Fibroblast of mammary gland (primary cell): ENCODE measurements around the gene PSMG4.

Experiments
- DNase-seq: peaks from one replicate; pipeline ENCODE4 v3.0.0-alpha.2; 2010; ENCODE audit warnings: low read depth
- H3K4me3 ChIP-seq: 2 replicates; pipeline ENCODE4 v1.5.1; 2011; ENCODE audit warnings: low read depth, mild to moderate bottlenecking, low read length, moderate library complexity; ENCODE audit not compliant: control insufficient read depth
- TF ChIP-seq, protein P1 (sequence below): conservative IDR thresholded peaks from 2 replicates; pipeline ENCODE4 v1.5.1; 2011; ENCODE audit warnings: low read depth, low read length, inconsistent platforms; ENCODE audit not compliant: control insufficient read depth, insufficient read depth

The PSMG4 gene

DNA sequence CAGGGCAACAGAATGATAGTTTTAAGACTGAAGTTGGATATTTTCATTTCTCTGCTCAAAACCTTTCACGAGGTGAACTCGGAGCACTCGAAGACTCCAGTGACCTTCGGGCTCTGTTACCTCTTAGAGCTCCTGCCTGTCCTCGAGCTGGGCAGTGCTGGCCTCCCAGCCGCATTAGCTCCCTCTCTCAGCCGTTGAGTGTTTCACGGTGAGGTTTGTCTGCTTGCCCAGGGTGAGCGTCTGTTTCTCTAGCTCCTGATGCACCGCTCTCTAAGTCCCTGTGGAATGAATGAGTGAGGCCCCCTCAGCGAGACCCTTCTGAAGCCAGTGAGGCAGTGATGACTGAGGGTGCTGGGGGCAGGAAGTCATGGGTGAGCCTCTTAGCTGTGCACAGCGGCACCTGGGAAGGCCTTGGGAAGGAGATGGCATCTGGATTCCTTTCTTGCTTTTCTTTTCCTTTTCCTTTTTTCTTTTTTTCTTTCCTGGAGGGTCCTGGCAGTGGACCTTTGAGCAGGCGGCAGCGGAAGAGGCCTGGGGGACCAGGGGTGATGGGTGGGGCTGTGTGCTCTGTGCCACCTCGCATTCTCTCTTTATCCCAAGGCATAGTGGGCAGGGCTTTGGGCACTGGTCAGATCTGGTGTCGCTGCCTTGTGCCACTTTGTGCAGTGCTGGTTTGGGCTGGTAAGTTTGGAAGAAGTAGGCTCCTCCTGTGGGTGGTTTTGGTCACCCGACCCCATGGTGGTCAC, 2.2 kb downstream of the PSMG4 start:
- peak overlapping the region; percentile 79 for H3K4me3 ChIP-seq
- no peak for DNase-seq
- TF ChIP-seq, protein P1, sequence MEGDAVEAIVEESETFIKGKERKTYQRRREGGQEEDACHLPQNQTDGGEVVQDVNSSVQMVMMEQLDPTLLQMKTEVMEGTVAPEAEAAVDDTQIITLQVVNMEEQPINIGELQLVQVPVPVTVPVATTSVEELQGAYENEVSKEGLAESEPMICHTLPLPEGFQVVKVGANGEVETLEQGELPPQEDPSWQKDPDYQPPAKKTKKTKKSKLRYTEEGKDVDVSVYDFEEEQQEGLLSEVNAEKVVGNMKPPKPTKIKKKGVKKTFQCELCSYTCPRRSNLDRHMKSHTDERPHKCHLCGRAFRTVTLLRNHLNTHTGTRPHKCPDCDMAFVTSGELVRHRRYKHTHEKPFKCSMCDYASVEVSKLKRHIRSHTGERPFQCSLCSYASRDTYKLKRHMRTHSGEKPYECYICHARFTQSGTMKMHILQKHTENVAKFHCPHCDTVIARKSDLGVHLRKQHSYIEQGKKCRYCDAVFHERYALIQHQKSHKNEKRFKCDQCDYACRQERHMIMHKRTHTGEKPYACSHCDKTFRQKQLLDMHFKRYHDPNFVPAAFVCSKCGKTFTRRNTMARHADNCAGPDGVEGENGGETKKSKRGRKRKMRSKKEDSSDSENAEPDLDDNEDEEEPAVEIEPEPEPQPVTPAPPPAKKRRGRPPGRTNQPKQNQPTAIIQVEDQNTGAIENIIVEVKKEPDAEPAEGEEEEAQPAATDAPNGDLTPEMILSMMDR = no peak

DNA sequence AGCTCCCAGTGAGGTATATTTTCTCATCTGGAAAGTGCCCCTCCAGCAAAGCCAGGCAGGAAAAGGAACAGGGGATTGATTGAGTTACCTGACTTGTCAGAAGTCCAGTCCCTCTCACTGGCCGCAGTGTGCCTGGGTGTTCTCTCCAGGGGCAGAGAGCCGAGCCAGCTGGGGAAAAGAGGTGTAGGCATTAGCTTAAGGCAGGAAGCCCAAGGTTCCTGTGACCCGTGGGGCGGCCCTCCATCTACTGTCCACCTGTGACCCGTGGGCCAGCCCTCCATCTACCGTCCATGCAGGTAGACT, 2.7 kb downstream of the PSMG4 start:
- DNase-seq = no peak
- TF ChIP-seq, protein P1 = no peak
- no peak overlapping the region for H3K4me3 ChIP-seq

DNA sequence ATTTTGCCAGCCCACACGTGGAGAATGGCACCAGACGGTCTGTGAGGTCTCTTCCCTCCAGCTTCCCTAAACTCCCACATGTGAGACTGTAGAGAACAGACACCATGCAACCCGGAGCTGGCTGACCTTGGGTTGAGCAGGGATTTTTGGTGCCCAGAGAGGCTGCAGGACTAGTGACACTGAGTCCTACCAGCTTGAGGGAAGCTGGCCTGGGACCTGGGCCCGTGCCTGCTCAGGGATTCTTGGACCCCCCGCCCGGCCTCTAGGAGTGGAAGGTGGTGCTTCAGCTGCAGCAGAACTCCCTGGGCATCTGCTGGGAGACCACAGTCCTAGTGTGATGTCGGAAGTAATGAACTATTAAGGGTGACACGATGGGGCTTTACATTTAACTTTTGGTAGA, 3.2 kb downstream of the PSMG4 start:
- H3K4me3 ChIP-seq = no peak overlapping the region
- DNase-seq = no peak
- TF ChIP-seq, protein P1 = no peak

DNA sequence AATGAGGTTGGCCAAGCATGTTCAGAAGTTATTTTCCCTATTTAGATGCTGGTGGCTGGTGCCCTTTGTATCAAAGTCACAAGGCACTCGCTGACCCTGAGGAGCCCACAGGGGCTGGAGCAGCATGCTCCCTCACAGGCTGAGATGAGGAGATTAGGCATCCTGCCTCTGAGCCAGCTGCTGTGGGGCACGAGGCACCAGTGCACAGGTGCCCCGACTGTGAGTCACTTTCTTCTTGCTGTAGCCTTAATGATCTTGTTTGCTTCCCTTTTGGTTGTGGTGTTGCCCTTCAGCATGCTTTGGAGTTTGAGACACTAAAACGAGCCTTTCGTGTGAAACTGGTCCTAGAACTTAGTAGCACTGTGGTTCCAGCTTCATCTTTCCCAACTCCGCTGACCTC, 4.3 kb downstream of the PSMG4 start:
- TF ChIP-seq, protein P1 = no peak
- no peak for DNase-seq
- no peak overlapping the region for H3K4me3 ChIP-seq

DNA sequence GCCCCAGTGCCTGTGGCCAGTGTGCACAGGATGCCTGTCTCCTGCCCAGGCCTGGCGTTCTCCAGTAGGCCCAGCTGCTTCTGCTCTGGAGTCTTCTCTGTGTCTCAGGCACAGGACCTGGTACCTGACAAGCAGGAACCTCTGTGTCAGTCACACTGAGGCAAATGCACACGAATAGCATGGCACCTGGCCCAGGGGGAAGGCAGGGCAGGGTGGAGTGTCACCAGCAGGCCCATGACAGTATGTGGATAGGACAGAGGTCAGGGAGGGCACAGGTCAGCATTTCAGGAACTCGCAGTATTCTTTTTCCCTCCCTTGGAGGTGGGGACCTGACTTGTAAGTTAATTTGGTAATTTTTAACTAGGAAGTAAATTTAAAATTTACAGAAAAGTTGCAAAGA, 5.6 kb downstream of the PSMG4 start:
- TF ChIP-seq, protein P1 = no peak
- no peak overlapping the region for H3K4me3 ChIP-seq
- no peak for DNase-seq

DNA sequence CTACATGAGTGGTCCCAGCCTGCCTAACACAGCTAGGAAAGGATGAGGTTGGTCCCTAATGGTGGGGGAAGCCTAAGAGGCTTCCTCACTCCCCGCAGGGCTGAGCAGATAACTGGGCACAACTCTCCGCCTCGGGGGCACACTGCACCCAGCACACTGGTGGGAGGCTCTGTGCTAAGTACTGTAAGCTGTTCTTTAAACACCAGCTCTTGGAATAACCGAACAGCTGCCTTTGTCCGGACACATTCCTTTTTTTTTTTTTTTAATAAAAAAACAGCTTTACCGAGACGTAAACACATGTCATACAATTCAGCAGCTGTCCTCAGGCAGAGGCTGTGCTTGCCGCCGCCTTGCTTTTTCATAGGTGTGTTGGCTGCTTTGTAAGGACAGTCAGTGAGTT, 6.9 kb downstream of the PSMG4 start:
- TF ChIP-seq, protein P1 = no peak
- DNase-seq = no peak
- no peak overlapping the region for H3K4me3 ChIP-seq

DNA sequence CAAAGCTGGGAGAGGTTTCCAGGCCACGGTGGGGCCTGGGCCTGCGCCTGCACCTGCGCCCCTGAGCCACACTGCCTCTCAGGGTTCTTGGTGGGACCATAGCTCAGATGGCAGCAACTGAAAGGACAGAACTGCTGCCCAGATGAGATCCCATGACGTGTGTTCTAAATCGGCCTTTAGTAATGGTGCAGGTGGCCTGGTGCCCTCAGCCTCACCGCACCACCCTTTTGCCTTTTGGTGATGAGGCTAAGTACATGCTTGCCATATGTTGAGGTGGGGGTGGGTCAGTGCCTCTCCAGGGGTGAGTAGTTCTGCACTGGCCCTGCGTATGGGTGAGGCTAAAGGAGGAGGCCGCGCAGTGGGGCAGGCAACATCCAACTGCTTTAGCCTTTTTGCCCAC, 7.4 kb downstream of the PSMG4 start:
- TF ChIP-seq, protein P1 = no peak
- no peak for DNase-seq
- no peak overlapping the region for H3K4me3 ChIP-seq
